Measurements from ENCODE around the gene MTO1. TPM values are rescaled to one million over a fixed set of nuclear protein-coding genes. Genes with fewer than 3 reads are reported as not detected.

Gene MTO1
- total RNA-seq, 1 experiment from 2014 or later, result 32.4 TPM

DNA sequence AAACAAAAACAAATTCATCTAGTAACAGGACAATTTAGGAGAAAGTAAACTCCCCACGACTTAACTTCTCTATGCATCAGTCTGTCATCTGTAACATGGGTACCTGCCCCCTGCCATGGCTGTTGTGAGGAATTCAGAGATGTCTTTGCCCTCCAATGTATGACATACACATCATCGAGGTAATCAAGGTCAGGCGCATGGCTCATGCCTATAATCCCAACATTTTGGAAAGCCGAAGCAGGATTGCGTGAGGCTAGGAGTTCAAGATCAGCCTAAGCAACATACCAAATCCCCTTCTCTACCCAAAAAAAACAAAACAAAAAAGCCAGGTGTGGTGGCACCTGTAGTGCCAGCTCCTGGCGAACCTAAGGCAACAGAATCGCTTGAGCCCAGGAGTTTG is 50.3 kb downstream of the MTO1 start:
- no peak for DNase-seq (ENCODE audit: low spot score)
- POLR2A ChIA-PET, result interaction anchor here (1.1 kb wide), 1 partner anchor 47 kb away, joined by 3 read pairs; no protein-coding TSS in a partner anchor
- TF ChIP-seq RELA (CRISPR knock-in tag; IDR thresholded peaks at IDR 0.05; ENCODE audit: borderline replicate concordance) (no peak), TEAD4 (CRISPR knock-in tag; IDR thresholded peaks at IDR 0.05) (no peak), ZNF416 (CRISPR knock-in tag; IDR thresholded peaks at IDR 0.05) (0 out of 2 replicates have a peak, but pooled peaks have one; percentile 70), HMGA2 (CRISPR knock-in tag; IDR thresholded peaks at IDR 0.05) (no peak), ZNF671 (CRISPR knock-in tag; IDR thresholded peaks at IDR 0.05) (peak; percentile 93), NFATC4 (CRISPR knock-in tag; IDR thresholded peaks at IDR 0.05) (peak; percentile 85), ESRRA (CRISPR knock-in tag; IDR thresholded peaks at IDR 0.05; ENCODE audit: borderline replicate concordance) (no peak), PRRX2 (CRISPR knock-in tag; IDR thresholded peaks at IDR 0.05) (peak; percentile 92), GTF2I (CRISPR knock-in tag; conservative IDR thresholded peaks at IDR 0.05) (no peak), TEAD1 (CRISPR knock-in tag; IDR thresholded peaks at IDR 0.05) (no peak)
- TF ChIP-seq, protein P1, sequence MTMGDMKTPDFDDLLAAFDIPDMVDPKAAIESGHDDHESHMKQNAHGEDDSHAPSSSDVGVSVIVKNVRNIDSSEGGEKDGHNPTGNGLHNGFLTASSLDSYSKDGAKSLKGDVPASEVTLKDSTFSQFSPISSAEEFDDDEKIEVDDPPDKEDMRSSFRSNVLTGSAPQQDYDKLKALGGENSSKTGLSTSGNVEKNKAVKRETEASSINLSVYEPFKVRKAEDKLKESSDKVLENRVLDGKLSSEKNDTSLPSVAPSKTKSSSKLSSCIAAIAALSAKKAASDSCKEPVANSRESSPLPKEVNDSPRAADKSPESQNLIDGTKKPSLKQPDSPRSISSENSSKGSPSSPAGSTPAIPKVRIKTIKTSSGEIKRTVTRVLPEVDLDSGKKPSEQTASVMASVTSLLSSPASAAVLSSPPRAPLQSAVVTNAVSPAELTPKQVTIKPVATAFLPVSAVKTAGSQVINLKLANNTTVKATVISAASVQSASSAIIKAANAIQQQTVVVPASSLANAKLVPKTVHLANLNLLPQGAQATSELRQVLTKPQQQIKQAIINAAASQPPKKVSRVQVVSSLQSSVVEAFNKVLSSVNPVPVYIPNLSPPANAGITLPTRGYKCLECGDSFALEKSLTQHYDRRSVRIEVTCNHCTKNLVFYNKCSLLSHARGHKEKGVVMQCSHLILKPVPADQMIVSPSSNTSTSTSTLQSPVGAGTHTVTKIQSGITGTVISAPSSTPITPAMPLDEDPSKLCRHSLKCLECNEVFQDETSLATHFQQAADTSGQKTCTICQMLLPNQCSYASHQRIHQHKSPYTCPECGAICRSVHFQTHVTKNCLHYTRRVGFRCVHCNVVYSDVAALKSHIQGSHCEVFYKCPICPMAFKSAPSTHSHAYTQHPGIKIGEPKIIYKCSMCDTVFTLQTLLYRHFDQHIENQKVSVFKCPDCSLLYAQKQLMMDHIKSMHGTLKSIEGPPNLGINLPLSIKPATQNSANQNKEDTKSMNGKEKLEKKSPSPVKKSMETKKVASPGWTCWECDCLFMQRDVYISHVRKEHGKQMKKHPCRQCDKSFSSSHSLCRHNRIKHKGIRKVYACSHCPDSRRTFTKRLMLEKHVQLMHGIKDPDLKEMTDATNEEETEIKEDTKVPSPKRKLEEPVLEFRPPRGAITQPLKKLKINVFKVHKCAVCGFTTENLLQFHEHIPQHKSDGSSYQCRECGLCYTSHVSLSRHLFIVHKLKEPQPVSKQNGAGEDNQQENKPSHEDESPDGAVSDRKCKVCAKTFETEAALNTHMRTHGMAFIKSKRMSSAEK (CRISPR knock-in tag; IDR thresholded peaks at IDR 0.05; ENCODE audit: borderline replicate concordance), result peak; percentile 94
- TF ChIP-seq, protein P2, sequence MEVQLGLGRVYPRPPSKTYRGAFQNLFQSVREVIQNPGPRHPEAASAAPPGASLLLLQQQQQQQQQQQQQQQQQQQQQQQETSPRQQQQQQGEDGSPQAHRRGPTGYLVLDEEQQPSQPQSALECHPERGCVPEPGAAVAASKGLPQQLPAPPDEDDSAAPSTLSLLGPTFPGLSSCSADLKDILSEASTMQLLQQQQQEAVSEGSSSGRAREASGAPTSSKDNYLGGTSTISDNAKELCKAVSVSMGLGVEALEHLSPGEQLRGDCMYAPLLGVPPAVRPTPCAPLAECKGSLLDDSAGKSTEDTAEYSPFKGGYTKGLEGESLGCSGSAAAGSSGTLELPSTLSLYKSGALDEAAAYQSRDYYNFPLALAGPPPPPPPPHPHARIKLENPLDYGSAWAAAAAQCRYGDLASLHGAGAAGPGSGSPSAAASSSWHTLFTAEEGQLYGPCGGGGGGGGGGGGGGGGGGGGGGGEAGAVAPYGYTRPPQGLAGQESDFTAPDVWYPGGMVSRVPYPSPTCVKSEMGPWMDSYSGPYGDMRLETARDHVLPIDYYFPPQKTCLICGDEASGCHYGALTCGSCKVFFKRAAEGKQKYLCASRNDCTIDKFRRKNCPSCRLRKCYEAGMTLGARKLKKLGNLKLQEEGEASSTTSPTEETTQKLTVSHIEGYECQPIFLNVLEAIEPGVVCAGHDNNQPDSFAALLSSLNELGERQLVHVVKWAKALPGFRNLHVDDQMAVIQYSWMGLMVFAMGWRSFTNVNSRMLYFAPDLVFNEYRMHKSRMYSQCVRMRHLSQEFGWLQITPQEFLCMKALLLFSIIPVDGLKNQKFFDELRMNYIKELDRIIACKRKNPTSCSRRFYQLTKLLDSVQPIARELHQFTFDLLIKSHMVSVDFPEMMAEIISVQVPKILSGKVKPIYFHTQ (CRISPR knock-in tag; IDR thresholded peaks at IDR 0.05), result peak; percentile 97
- TF ChIP-seq, protein P3, sequence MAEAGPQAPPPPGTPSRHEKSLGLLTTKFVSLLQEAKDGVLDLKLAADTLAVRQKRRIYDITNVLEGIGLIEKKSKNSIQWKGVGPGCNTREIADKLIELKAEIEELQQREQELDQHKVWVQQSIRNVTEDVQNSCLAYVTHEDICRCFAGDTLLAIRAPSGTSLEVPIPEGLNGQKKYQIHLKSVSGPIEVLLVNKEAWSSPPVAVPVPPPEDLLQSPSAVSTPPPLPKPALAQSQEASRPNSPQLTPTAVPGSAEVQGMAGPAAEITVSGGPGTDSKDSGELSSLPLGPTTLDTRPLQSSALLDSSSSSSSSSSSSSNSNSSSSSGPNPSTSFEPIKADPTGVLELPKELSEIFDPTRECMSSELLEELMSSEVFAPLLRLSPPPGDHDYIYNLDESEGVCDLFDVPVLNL (CRISPR knock-in tag; IDR thresholded peaks at IDR 0.05; ENCODE audit: borderline replicate concordance, low read depth), result no peak
- TF ChIP-seq, protein P4, sequence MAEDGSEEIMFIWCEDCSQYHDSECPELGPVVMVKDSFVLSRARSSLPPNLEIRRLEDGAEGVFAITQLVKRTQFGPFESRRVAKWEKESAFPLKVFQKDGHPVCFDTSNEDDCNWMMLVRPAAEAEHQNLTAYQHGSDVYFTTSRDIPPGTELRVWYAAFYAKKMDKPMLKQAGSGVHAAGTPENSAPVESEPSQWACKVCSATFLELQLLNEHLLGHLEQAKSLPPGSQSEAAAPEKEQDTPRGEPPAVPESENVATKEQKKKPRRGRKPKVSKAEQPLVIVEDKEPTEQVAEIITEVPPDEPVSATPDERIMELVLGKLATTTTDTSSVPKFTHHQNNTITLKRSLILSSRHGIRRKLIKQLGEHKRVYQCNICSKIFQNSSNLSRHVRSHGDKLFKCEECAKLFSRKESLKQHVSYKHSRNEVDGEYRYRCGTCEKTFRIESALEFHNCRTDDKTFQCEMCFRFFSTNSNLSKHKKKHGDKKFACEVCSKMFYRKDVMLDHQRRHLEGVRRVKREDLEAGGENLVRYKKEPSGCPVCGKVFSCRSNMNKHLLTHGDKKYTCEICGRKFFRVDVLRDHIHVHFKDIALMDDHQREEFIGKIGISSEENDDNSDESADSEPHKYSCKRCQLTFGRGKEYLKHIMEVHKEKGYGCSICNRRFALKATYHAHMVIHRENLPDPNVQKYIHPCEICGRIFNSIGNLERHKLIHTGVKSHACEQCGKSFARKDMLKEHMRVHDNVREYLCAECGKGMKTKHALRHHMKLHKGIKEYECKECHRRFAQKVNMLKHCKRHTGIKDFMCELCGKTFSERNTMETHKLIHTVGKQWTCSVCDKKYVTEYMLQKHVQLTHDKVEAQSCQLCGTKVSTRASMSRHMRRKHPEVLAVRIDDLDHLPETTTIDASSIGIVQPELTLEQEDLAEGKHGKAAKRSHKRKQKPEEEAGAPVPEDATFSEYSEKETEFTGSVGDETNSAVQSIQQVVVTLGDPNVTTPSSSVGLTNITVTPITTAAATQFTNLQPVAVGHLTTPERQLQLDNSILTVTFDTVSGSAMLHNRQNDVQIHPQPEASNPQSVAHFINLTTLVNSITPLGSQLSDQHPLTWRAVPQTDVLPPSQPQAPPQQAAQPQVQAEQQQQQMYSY (CRISPR knock-in tag; IDR thresholded peaks at IDR 0.05), result no peak
- TF ChIP-seq, protein P5, sequence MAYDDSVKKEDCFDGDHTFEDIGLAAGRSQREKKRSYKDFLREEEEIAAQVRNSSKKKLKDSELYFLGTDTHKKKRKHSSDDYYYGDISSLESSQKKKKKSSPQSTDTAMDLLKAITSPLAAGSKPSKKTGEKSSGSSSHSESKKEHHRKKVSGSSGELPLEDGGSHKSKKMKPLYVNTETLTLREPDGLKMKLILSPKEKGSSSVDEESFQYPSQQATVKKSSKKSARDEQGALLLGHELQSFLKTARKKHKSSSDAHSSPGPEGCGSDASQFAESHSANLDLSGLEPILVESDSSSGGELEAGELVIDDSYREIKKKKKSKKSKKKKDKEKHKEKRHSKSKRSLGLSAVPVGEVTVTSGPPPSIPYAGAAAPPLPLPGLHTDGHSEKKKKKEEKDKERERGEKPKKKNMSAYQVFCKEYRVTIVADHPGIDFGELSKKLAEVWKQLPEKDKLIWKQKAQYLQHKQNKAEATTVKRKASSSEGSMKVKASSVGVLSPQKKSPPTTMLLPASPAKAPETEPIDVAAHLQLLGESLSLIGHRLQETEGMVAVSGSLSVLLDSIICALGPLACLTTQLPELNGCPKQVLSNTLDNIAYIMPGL (CRISPR knock-in tag; IDR thresholded peaks at IDR 0.05), result no peak
- TF ChIP-seq, protein P6, sequence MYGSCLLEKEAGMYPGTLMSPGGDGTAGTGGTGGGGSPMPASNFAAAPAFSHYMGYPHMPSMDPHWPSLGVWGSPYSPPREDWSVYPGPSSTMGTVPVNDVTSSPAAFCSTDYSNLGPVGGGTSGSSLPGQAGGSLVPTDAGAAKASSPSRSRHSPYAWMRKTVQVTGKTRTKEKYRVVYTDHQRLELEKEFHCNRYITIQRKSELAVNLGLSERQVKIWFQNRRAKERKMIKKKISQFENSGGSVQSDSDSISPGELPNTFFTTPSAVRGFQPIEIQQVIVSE (CRISPR knock-in tag; IDR thresholded peaks at IDR 0.05; ENCODE audit: borderline replicate concordance), result no peak
- TF ChIP-seq, protein P7, sequence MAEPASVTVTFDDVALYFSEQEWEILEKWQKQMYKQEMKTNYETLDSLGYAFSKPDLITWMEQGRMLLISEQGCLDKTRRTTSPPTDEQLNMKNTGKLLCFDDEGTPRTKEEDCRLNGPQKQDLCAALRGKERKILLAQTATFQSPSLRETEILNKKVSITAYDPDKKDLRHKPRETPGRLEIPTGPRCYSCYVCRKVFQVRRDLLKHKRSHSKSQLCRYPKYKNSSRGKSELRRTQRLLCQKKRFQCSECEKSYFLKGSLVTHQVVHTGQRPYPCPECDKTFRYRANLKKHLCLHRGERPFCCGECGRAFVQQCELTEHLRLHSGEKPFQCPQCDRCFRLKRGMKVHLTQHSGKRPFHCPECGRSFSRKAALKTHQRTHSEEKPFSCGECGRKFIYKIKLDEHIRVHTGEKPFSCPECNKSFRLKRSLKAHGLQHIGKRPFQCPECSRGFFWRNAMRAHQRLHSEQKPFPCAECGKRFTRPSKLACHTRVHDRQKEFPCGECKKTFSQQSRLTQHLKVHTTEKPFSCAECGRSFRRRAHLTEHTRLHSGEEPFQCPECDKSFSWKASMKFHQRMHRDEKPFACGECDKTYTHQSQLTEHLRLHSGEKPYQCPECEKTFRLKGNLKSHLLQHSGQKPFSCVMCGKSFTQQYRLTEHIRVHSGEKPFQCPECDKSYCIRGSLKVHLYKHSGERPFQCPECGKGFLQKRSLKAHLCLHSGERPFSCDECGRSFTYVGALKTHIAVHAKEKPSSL (CRISPR knock-in tag; conservative IDR thresholded peaks at IDR 0.05), result 0 out of 2 replicates have a peak, but pooled peaks have one; percentile 14
- H3K4me1 Mint-ChIP-seq, result peaks cover 20% of the 10 kb centered on the region
- H3K27me3 Mint-ChIP-seq (ENCODE audit: low read depth), result no peaks in the 10 kb centered on the region
- peaks cover 21% of the 10 kb centered on the region for H3K36me3 Mint-ChIP-seq
- no peak overlapping the region for H3K4me3 Mint-ChIP-seq
- no peak for ATAC-seq
- no peak overlapping the region for H3K27ac Mint-ChIP-seq
- CTCF ChIA-PET, result interaction anchor here (1.1 kb wide), 1 partner anchor 141 kb away, joined by 5 read pairs; the partner anchor contains the start of gene SLC17A5
- no peaks in the 10 kb centered on the region for H3K9me3 Mint-ChIP-seq

All from WTC11 (cell line).